Hepatocyte (in vitro differentiated cells): ENCODE results near the gene RORC. TPM values are rescaled to one million over a fixed set of nuclear protein-coding genes. Genes with fewer than 3 reads are reported as not detected.
A peak's percentile ranks its signal among the peaks of the same experiment; 100 is the strongest.

Experiments used
- DNase-seq: peaks from one replicate; pipeline ENCODE4 v3.0.0-alpha.2; 2016; ENCODE audit warnings: low spot score
- H2AFZ ChIP-seq: fragments of 200-600 bp; sonication (generic); 2 replicates; pipeline ENCODE4 v1.6.0; 2016; ENCODE audit warnings: antibody characterized with exemption, mild to moderate bottlenecking
- H3K27ac ChIP-seq: fragments of 200-600 bp; sonication (generic); 2 replicates; pipeline ENCODE4 v1.5.1; 2016; ENCODE audit warnings: mild to moderate bottlenecking
- H3K27me3 ChIP-seq: fragments of 200-600 bp; sonication (generic); 2 replicates; pipeline ENCODE4 v1.6.1; 2016
- H3K36me3 ChIP-seq: fragments of 200-600 bp; sonication (generic); replicated peaks from 2 replicates; pipeline ENCODE4 v1.5.1; 2016; ENCODE audit warnings: low read depth; ENCODE audit not compliant: insufficient read depth
- H3K4me1 ChIP-seq: fragments of 200-600 bp; sonication (generic); 2 replicates; pipeline ENCODE4 v1.5.1; 2016; ENCODE audit warnings: mild to moderate bottlenecking, moderate library complexity; ENCODE audit not compliant: insufficient read depth
- H3K4me2 ChIP-seq: fragments of 200-600 bp; sonication (generic); 2 replicates; pipeline ENCODE4 v1.6.0; 2016
- H3K4me3 ChIP-seq: fragments of 200-600 bp; sonication (generic); 2 replicates; pipeline ENCODE4 v1.5.1; 2016; ENCODE audit warnings: mild to moderate bottlenecking
- H3K79me2 ChIP-seq: fragments of 200-600 bp; sonication (generic); 2 replicates; pipeline ENCODE4 v1.6.0; 2017; ENCODE audit warnings: mild to moderate bottlenecking
- H3K9me2 ChIP-seq: fragments of 200-600 bp; sonication (generic); replicated peaks from 2 replicates; pipeline ENCODE4 v1.6.0; 2017; ENCODE audit warnings: mild to moderate bottlenecking; ENCODE audit not compliant: insufficient read depth
- H3K9me3 ChIP-seq: fragments of 200-600 bp; sonication (generic); 2 replicates; pipeline ENCODE4 v1.5.1; 2016; ENCODE audit warnings: low read depth, mild to moderate bottlenecking
- H4K20me1 ChIP-seq: fragments of 200-600 bp; sonication (generic); 2 replicates; pipeline ENCODE4 v1.6.0; 2016; ENCODE audit warnings: mild to moderate bottlenecking; ENCODE audit not compliant: insufficient read depth, poor library complexity, severe bottlenecking
- CTCF ChIP-seq: fragments of 200-600 bp; sonication (generic); IDR thresholded peaks from 2 replicates; pipeline ENCODE4 v1.5.1; 2016; ENCODE audit warnings: antibody characterized with exemption, mild to moderate bottlenecking; ENCODE audit not compliant: poor library complexity
- EZH2 ChIP-seq: fragments of 200-600 bp; sonication (generic); IDR thresholded peaks from 2 replicates; pipeline ENCODE4 v1.6.1; 2016; ENCODE audit warnings: antibody characterized with exemption, mild to moderate bottlenecking, borderline replicate concordance
- EZH2phosphoT487 ChIP-seq: fragments of 200-600 bp; sonication (generic); IDR thresholded peaks from one replicate; pipeline ENCODE4 v1.6.1; 2018; ENCODE audit warnings: antibody characterized with exemption, mild to moderate bottlenecking, low read depth, moderate library complexity; ENCODE audit not compliant: unreplicated experiment, severe bottlenecking
- WGBS: methylation state at CpG from one replicate; pipeline ENCODE4 v1.1.6; 2016; ENCODE audit warnings: low lambda C conversion rate; ENCODE audit errors: missing lambda C conversion rate; 5-methylcytosine and 5-hydroxymethylcytosine counted together
- polyA plus RNA-seq: library from polyadenylated mRNA; unstranded; fragments of >200 nt; fragmentation: Nextera tagmentation; extraction: Ambion mirVana; gene quantifications from 2 replicates; pipeline ENCODE4 v1.2.1, GENCODE V29; 2016
- total RNA-seq: library from RNA; depleted of rRNA; stranded (reverse); fragments of >200 nt; gene quantifications from 2 replicates; pipeline ENCODE4 v1.2.3, GENCODE V29; 2014

The RORC gene
- total and polyA plus RNA-seq, 2 experiments from 2014 or later, result 0.60 to 1.3 TPM

GRCh38 chr1:151829352-151830046 lies 2.1 kb downstream of the RORC start:
- Histone ChIP-seq H3K36me3 (no peaks in the 10 kb centered on the region), H3K27me3 (no peaks in the 10 kb centered on the region), H3K27ac (no peak overlapping the region), H3K4me3 (no peak overlapping the region), H3K9me2 (no peaks in the 10 kb centered on the region), H3K4me1 (no peaks in the 10 kb centered on the region), H4K20me1 (no peaks in the 10 kb centered on the region), H3K4me2 (peak overlapping the region; percentile 56), H3K79me2 (no peaks in the 10 kb centered on the region), H3K9me3 (no peaks in the 10 kb centered on the region), H2AFZ (no peak overlapping the region)
- TF ChIP-seq EZH2phosphoT487 (no peak), CTCF (no peak), EZH2 (no peak)
- WGBS, result 52% methylated on average over 4 of the region's 4 CpGs
- DNase-seq, result no peak

DNA sequence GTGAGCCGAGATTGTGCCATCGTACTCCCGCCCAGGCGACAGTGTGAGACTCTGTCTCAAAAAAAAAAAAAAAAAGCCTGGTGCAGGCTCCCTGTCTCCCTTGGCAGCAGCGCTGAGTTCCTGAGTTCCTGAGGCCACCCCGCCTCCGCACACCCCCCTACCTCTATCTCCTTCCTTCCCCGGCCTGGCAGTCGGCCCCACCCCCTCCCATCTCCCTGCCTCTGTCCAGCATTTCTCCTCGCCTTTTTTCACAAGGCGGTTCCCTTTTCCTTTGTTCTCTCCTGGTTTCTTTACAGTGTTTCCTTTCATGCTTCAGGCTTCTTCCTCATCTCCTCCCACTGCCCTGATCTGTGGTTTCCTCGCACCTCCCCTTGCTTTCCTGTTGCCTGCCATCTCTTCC lies 2.7 kb downstream of the RORC start:
- TF ChIP-seq CTCF (no peak), EZH2phosphoT487 (no peak), EZH2 (no peak)
- H3K27me3 ChIP-seq, result no peaks in the 10 kb centered on the region
- H3K27ac ChIP-seq, result no peak overlapping the region
- H3K79me2 ChIP-seq, result no peaks in the 10 kb centered on the region
- H3K4me3 ChIP-seq, result no peak overlapping the region
- no peaks in the 10 kb centered on the region for H3K9me3 ChIP-seq
- H3K4me2 ChIP-seq, result peak overlapping the region; percentile 56
- no peaks in the 10 kb centered on the region for H4K20me1 ChIP-seq
- H3K36me3 ChIP-seq, result no peaks in the 10 kb centered on the region
- H3K4me1 ChIP-seq, result no peaks in the 10 kb centered on the region
- H3K9me2 ChIP-seq, result no peaks in the 10 kb centered on the region
- DNase-seq, result peak; percentile 80
- no peak overlapping the region for H2AFZ ChIP-seq
- WGBS, result 5% methylated on average over 7 of the region's 12 CpGs

- TF ChIP-seq EZH2 (no peak), CTCF (no peak), EZH2phosphoT487 (no peak)
- DNase-seq, result no peak
- Histone ChIP-seq H3K9me3 (no peaks in the 10 kb centered on the region), H2AFZ (no peak overlapping the region), H3K27ac (no peak overlapping the region), H3K36me3 (no peaks in the 10 kb centered on the region), H3K27me3 (no peaks in the 10 kb centered on the region), H3K9me2 (no peaks in the 10 kb centered on the region), H4K20me1 (no peaks in the 10 kb centered on the region), H3K4me1 (no peaks in the 10 kb centered on the region), H3K4me2 (no peak overlapping the region), H3K79me2 (no peaks in the 10 kb centered on the region), H3K4me3 (no peak overlapping the region)
- WGBS, result 73% methylated on average over 8 of the region's 9 CpGs
Observed at GRCh38 chr1:151827853-151828252, 3.7 kb downstream of the RORC start.
